Activated CD4-positive, CD25-positive, alpha-beta regulatory T cell (primary cell): Measurements from ENCODE around the gene KRT4.

Source experiments
- DNase-seq, 4 experiments: peaks; one replicate each; lab custom pipeline; 2025; lab: John Stamatoyannopoulos, UW

Gene KRT4

GRCh38 chr12:52836491-52837412, 22.8 kb upstream of the KRT4 start:
- no peak for DNase-seq

DNA sequence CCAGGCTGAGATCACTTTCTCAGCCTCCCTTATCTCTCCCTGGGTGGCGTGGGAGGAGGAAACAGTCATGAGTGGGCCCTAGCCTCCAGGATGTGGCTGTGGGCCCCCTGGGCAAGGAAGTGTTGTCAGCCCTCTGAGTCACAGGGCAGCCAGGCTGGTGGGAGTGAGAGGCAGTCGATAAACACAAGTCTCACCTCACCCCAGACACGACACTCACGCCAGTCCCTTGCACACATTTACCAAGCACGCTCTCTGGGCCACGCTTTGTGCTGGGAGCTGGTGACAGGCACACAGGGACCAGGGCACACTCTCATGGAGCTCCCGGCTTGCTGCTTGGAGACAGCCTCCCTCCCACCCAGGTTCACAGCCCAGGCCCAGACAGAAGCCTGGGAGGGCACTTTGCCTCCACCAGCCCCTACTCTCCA, 22.1 kb upstream of the KRT4 start:
- no peak for DNase-seq

DNA sequence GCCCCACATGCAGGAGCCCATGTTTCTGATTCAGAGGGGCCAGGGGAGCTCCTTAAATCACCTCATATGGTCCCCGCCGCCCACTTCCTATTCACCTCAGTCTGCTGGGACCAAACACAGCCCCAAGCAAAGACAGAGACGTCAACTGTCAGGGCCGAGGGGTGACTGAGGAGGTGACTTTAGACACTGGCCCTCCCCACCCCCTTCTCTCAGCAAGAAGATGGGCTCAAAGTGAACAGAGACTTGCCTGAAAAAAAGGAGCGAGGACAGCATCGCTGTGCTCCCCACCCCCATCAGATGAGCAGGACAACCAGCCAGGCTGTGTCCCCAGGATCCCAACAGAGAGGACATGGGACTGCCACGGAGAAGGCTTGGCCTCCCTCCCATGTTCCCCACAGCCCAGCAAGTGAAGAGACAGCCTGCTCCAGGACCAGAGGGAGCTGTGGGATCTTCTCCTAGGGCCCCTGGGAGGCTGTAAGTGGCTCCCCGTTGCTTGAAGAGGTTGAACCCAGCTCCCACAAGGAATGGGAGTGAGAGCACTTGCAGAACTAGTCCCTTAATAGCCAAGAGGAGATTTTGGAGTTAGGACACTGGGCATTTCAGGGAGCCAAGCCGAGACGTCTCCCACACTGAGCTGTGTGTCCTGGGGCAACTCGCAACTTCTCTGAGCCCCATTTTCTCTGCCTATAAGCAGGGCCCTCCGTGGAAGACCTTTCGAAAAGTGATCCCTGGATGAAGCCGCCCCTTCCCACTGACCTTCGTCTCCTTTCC, 21.5 kb upstream of the KRT4 start:
- DNase-seq = no peak

DNA sequence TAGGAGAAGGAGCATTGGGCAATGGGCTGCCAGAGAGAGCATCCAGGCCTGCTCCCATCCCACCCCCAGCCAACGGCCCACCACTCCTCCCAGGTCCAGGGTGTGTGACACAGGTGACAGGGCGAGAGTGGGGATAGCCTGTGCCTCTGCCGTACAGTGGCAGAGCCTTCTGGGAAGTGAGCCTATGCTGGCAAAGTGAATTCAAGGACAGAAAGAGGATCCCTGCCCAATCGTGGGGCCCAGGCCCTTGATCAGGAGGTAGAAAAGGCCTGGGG, 20.7 kb upstream of the KRT4 start:
- DNase-seq = no peak

GRCh38 chr12:52833922-52834726, 20.2 kb upstream of the KRT4 start, which contains the start of gene KRT79:
TSS of gene KRT79 (minus strand) at chr12:52834311. CDS start at chr12:52834260, 51 bp downstream.
- DNase-seq = no peak

GRCh38 chr12:52832985-52833905, 19.3 kb upstream of the KRT4 start:
- DNase-seq = no peak

GRCh38 chr12:52832451-52832850, 18.5 kb upstream of the KRT4 start:
- no peak for DNase-seq

GRCh38 chr12:52831251-52831650, 17.3 kb upstream of the KRT4 start:
- DNase-seq = no peak

DNA sequence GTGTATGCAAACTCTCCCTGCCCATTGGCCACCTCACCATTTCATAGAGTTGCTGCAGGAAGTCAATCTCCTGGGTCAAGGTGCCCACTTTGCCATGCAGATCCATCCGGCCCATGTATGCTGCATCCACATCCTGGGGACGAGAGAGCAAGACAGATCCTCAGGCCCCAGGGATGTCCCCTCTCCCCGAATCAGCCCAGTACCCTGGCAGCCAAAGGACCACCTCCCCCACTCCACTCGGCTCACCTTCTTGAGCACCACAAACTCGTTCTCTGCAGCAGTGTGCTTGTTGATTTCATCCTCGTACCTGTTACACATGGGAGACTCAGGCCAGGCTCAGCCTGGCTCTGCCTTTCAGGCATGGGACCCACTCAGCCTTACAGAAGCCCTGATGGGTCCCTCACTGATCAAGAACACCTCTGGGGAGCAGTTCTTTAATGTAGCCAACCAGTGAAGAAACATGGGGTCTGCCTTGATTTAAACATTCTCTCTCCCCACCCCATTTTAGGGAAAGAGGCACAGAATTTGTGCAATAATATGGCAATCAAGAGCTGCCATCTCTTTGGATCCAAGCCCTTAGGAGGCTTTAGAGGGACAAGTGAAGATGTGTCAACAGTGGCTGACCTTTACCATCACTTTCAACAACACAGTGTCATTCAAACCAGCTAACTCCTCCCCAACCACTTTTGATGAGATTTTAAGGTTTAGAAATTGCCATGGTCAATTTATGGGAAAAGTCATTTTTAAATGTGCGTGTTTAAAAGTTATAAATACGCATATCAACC, 16.3 kb upstream of the KRT4 start:
- no peak for DNase-seq

- DNase-seq = no peak
Measured at GRCh38 chr12:52828591-52829021, 14.7 kb upstream of the KRT4 start.

- no peak for DNase-seq
Measured at GRCh38 chr12:52828156-52828555, 14.2 kb upstream of the KRT4 start.

- no peak for DNase-seq
Measured at GRCh38 chr12:52827499-52828090, 13.7 kb upstream of the KRT4 start.

- no peak for DNase-seq
Measured at GRCh38 chr12:52826611-52827498, 12.9 kb upstream of the KRT4 start.

- DNase-seq = no peak
Measured at GRCh38 chr12:52825961-52826360, 12.0 kb upstream of the KRT4 start.

- DNase-seq = no peak
Measured at GRCh38 chr12:52824741-52825410, 11.0 kb upstream of the KRT4 start.

GRCh38 chr12:52823761-52824450, 10.0 kb upstream of the KRT4 start:
- DNase-seq = no peak

- DNase-seq = no peak
Measured at GRCh38 chr12:52822771-52823510, 9.0 kb upstream of the KRT4 start.
